Fibroblast of skin of back (primary cell): ENCODE data around the gene CCDC33.

Experiments
- DNase-seq: peaks from one replicate; pipeline ENCODE4 v3.0.0-alpha.2; 2013

Gene CCDC33

GRCh38 chr15:74229686-74230085 is 6.4 kb upstream of the CCDC33 start:
- DNase-seq, result no peak

DNA sequence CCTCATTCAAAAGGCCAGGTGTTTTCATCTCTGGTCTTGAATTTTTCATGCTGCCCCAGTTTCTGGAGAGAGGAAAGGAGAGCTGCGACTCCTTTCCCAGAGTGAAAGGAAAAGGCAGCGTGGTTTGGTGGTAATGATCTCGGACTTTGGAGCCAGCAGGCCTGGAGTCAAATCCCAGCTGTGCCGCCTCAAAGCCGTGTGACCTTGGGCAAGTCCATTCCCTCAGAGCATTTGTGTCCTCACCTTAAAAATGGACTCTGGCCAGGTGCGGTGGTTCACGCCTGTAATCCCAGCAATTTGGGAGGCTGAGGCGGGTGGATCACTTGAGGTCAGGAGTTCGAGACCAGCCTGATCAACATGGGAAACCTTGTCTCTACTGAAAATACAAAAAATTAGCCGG is 4.7 kb upstream of the CCDC33 start:
- no peak for DNase-seq

DNA sequence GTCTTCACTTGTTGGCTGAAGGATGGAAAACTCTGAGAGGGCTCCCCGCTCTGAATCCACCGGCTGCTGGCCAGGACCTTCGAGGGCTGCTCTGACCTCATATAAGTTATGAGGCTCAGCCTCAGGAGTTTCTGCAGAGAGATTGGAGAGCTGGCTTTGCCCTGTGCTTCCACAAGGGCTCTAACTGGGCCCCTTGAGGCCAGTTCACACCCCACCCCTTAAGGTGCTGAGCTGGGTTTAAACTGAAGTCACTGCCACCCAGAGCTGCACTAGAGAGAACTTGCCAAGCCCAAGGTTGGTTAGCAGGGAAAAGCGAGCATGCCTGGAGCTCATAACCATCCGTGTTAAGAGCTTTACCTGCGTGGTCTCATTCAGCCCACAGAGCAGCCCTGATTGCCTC is 2.8 kb upstream of the CCDC33 start:
- DNase-seq, result no peak

DNA sequence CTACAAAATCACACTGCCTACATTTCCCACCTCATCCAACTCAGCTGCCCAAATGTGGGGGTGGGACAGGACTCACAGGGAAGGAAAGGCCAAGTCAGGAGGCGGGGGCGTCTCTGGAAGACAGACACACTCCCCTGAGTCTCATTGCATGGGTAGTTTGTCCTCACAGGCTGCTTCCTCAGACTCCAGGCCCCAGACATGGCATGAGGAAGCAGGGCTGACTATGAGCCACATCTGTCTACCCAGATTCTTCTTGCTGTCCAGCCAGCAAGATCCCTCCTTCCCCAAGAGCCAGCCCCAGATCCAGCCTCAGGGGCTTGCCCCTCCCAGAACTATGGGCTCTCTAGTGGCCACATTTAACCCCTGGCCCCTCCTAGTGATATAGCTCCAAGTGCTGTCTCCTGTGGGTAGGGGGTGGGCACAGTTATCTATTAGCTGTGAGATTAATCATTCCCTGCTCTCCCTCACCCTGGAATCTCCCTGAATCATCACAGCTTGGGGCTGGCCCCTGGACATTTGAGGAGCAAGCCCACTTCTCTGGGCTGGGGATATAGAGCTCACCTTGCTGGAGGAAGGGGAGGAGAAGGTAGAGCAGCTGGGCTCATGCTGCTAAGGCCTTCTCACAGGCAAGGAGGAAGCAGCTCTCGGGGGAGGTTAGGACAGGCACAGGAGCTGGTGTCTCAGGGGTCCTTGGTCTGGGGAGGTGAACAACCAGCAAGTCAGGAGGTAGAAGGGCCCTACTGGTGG is 2.1 kb upstream of the CCDC33 start:
- DNase-seq, result peak; percentile 18

GRCh38 chr15:74234598-74234875 is 1.6 kb upstream of the CCDC33 start:
- no peak for DNase-seq

GRCh38 chr15:74239051-74239705 is 3.1 kb downstream of the CCDC33 start:
- DNase-seq, result no peak

GRCh38 chr15:74240002-74240568 is 4.0 kb downstream of the CCDC33 start:
- DNase-seq, result peak; percentile 88

- DNase-seq, result no peak
Observed at GRCh38 chr15:74240897-74241614, 4.9 kb downstream of the CCDC33 start.

DNA sequence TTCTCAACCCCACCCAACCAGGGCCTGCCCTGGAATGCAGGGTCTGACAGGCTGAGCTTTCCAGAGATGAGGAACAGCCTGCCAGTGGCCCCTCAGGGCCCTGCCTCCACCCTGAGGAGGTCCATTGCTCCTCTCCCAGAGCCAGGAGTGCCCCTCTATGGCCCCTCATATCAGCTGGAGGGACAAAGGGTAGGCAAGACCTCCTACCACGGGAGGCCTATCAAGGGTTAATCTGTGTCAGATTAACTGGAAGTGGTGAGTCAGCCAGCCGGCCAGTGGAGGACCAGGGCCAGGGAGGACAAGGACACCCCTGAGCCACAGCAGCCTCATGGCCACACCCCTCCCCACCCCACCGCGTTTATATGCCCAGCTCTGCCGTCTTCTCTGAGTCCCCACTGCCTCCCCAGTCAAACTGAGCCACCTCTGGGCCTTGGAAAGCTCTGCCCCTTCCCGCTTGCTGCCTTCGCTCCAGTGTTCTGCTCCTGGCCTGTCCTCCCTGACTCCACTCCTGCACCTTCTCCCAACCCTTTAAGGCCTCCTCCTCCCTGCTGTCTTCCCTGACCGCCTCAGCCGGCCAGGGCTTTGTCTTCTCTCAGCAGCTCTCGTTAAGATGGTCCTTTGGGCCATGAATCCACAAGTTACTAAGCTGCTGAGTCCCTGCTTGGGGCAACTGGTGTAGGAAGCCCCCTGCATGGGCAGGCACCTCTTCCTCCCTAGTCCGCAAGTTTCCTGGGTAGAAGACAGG is 6.5 kb downstream of the CCDC33 start:
- peak; percentile 67 for DNase-seq

- no peak for DNase-seq
Observed at GRCh38 chr15:74243431-74243830, 7.3 kb downstream of the CCDC33 start.

GRCh38 chr15:74244822-74245341 is 8.8 kb downstream of the CCDC33 start:
- DNase-seq, result no peak

- DNase-seq, result no peak
Observed at GRCh38 chr15:74245342-74245931, 9.3 kb downstream of the CCDC33 start.

- DNase-seq, result no peak
Observed at GRCh38 chr15:74250266-74250665, 14.1 kb downstream of the CCDC33 start.

DNA sequence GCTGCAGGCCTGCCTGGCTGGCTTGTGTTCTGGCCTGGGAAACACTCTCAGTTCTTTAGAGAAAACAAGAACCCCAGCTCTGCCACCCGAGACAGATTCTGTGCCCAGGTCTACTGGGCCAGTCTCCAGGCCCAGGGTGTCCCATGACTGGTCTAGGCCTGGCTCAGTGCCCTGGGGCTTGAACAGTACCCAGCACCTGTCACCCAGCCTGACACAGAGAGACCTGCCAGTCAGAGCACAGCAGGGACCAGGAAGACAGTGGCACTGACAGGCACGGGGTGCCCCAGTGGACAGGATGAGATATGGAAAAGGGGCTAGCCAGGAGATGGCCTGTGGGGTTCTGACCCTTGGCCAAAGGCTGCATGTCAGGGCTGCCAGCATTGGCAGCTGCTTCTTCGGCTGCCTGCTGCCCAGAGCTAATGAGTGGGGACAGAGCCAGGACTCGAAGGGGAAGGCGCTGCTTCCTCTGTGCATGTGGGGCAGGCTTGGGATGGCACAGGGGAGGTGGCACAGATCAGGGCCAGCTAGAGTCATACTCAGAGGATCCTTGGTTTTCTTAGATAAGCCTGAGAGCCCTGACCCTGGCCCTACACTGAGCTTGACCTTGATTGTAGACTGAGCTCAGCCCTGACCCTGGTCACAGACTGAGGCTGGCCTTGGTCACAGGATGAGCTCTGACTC is 15.1 kb downstream of the CCDC33 start:
- DNase-seq, result no peak

DNA sequence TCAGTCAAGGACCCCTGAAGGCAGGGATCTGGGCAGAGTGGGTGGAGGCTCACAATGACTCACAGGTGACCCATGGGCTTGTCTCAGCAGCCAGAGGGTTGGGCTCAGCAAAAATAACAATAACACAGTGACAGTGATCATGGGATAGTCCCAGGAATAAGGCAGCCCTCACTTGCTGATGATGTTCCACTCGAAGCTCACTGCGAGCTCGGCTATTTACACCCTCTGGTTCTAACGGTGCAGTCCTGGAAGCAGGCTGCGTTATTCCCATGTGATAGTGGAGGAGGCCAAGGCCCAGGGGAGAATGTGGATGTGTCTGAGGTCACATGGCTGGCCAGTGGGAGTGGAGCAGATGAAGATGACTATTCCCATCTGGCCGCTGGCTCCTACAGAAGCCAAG is 16.2 kb downstream of the CCDC33 start:
- DNase-seq, result peak; percentile 66

DNA sequence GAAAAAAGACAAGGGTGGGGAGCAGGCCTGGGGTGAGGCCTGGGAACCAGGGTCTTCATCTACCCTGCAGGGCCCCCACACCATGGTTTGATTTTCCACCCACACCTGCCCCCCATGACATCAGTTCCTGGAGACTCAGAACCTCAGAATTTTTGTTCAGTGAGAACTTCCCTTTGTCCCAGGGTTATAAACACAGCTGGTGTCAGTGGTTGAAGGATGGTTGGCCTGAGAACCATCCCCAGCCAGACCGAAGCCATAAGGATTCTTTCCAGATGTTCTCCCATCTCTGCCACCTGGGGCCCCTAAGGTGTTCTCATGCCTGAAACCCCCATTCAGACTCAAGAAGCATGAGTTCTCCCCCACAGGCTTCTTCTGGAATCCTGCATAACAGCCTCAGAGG is 16.6 kb downstream of the CCDC33 start:
- peak; percentile 12 for DNase-seq

GRCh38 chr15:74253211-74253921 is 17.2 kb downstream of the CCDC33 start:
- DNase-seq, result no peak

DNA sequence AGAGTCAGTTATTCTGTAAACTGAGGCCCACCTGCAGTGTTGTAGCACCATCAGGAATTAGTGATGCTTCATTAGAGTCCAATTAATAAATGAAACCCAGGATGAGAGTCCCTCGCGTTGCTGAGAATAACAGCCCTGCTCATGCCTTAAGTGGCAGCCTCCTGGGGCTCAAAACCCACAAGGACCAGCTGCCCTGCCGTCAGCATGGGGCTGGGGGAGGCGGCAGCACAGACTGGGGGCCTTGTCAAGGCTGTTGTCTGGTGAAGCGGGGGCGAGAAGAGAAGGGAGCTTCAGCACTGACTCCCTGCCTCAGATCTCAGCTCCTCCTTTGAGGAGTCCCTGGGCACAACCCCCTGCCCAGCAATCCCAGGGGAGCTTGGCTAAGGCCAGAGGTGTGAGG is 21.0 kb downstream of the CCDC33 start:
- no peak for DNase-seq

DNA sequence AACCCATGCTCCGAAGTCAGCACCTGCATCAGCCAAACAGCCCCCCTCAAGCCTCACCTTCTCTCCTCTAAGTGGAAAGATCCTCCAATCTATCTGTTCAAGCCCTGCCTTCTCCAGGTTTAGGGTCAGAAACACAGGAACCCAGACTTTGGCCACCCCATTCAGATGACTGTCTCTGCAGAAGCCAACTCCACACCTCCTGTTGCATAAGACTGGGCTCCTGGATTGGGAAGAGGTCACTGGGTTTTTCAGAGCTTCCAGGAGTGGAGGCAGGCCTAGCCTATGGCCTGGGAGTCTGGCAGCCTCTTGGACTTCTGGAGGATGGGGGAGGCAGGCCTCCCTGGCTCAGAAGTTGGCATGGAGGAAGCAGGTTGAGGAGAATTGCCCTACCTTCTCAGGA is 21.5 kb downstream of the CCDC33 start:
- no peak for DNase-seq

- DNase-seq, result no peak
Observed at GRCh38 chr15:74258456-74259291, 22.5 kb downstream of the CCDC33 start.
